Stimulated activated CD4-positive, alpha-beta T cell treated with anti-CD3 and anti-CD28 coated beads, Interleukin-15, amount 100 ng/mL, for 1 hour (primary cell): ENCODE measurements around the gene KMT2A.
"Not testable (repeated sequence)": the region's sequence is repeated elsewhere in the genome, so short reads cannot be mapped to it uniquely, and the experiment has no call there.

Experiments used
- DNase-seq, 2 donors: peaks; one replicate each; pipeline ENCODE4 v3.0.0-alpha.2; 2020; ENCODE audit warnings: low read depth in 1 of 2, low spot score in 1 of 2

The KMT2A gene

DNA sequence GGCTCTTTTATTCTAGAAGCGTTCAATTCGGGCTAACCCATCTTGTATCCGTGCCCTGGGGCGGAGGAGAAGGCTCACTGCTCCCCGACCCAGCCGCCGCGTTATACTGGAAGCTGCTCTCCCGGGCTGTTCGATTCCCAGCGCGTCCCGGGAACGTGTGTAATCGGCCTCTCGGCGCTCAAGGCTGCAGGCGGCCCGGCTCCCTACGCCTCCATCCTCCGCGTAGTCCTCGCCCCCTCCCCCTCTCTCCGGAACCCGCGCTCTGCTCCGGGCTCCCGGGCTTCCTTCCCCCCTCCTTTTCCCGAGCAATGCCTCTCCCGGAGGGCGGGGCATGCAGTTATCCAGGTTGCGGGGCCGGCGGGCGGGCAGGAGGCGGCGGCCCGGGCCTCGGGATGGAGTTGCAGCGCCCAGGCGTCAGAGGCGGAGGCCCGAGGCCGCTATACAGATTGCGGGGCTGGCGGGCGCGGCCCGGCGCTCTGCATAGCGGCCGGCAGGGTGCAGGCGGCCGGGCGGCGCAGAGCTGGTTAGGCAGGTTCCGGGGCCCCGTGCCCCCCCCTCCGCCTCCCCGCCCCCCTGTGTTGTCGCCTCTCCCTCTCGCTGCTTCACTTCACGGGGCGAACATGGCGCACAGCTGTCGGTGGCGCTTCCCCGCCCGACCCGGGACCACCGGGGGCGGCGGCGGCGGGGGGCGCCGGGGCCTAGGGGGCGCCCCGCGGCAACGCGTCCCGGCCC is at the start of gene KMT2A:
TSS of gene KMT2A (plus strand) at position 600 of the 732 bp plus-strand sequence. CDS start at position 621, 21 bp downstream.
- peak; percentile 94 to 95 for DNase-seq

DNA sequence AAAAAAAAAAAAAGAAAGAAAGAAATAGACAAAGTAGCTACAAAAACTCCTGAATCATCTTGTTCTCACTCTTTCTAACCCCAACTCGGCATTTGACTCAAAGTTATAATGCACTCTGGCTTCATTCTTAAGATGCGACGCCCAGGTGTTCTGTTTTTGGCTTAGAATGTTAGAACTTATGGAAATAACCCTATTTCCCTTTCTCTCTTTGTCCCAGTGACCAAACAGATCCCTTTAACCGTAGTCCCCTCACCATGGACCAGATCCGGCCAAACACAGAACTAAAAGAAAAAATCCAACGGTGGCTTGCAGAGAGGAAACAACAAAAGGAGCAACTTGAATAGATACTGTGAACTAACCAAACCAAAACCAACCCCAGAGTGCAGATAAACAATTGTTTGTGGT is 40.2 kb upstream of the KMT2A start:
- DNase-seq = no peak

DNA sequence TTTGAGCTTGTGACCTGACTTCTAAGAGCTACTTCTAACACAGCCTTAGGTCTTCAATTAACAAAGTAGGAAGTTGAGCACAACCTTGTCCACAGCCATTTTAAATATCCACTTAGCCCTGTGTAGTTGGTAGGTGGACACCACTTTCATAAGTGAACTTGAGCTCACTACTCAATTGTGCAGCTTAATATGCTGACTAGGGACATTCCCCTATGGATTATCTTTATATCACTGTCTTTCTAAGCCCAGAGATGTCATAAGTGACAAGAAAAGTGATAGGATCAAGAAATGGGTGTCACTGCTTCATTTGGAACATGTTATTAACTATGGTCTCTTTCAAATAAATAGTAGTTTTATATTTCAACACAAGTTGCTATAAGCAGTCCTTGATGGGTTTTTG is 38.8 kb upstream of the KMT2A start:
- DNase-seq = no peak

DNA sequence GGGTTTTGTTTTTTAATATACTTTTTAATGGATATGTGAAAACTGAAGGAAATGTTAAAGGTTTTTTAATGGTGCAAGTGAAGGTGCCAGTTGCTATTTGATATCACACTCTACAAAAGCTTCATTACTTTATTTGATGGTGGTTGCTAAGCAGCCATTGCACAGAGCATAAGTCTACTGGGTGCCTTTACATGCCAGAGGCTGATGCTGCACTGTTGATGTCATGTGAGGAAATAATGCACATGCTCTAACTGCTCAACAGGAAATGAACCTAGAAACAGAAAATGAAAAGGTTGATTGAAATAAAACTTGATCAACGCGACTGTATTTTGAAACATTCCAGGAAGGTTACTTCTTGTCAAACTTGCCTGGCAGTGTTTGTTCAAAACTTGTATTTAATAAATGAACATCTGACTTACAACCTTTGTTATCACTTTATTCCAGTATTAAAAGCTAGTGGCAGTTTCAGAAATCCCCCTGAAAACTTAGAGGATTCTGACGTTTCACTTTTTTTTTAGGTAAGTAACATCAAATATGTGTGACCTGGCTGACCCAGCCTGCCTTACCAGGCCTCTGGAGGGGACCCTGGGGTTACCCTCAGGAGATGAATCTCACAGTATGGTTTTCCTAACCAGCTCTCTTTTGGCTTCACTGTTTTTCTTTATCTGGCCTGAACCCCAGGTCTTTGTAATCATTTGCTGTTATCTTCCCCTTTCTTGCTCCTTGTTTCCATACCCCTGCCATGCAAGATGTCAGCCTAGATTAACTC is 37.3 kb upstream of the KMT2A start:
- DNase-seq = peak in 1 of 2 donors; percentile 9

DNA sequence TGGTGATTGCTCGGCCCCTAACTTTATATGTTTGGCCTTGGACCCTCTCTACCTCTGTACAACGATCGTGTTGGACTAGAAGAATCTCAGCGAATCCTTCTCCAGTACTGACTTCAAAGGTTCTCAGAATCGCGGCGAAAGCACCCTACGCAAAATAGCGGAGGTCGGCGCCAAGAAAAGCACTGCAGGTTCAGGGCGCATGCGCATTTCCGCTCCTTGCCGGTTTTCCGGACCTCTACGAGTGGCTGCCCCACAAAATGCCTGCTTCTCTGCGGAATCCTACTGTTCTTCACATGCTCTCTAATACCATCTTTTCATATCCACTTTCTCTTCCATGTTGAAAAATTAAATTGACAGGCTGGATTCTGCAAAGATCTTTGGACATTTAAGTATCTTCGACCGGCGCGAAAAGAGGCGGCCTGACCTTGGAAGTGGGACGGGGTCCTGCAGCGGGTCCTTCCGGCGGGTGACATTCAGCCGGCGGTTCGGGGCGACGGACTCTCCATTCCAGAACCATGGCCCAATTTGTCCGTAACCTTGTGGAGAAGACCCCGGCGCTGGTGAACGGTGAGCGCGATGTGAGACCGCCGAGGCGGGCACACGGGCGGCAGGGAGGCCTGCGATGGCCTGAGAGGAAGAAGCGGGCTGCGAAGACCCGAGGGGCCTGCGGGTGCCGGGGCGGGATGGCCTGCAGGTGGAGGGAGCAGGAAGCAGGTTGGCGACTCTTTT is 35.0 kb upstream of the KMT2A start, which contains the start of gene ATP5MG:
TSS of gene ATP5MG (plus strand) at position 456 of the 729 bp plus-strand sequence. CDS start at position 516, 60 bp downstream.
- DNase-seq = peak; percentile 78 to 80

DNA sequence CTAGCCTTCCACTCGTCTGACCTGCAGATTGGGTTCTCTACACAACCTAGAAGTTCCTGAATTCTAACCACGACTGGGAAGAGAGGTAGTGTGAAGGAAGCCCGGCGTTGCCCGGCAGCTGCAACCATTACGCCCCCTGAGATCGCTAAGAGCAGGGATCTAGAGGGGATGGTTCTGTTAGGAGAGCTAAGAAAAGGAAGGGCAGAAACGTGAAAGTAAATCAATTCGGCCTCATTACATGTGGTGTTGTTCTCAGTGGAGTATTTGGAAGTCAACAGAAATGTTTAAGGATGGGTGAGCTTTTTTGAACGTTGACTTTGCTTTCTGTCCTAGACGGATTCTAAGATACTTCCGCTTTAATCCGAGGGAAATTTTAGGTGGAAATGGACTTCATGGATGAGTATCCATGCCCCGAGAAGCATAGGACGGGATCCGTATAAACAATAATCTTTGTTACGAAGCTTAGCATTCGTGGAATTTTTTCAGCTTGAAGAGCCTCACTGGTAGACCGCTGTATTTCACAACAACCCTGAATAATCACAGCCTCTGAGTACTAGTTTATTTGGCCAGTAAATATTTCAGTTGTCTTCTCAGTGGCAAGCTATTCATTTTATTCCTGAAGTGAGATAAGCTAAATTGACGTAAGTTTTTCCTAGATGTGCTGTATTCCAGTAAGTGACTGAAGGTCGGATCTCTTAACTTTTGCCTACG is 34.3 kb upstream of the KMT2A start:
- DNase-seq = no peak

DNA sequence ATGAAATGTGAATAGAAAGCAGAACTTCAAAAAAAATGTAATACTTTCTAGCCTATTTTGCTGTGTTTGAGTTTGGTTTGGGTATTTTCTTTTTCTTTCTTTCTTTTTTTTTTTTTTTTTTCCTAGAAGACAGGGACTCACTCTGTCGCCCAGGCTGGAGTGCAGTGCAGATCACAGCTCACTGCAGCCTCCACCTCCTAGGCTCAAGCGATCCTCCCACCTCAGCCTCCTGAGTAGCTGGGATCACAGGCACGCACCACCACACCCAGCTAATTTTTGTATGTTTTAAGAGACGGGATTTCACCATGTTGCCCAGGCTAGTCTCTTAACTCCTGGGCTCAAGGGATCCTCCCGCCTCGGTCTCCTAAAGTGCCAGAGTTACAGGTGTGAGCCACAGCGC is 33.7 kb upstream of the KMT2A start:
- not testable (repeated sequence) for DNase-seq

DNA sequence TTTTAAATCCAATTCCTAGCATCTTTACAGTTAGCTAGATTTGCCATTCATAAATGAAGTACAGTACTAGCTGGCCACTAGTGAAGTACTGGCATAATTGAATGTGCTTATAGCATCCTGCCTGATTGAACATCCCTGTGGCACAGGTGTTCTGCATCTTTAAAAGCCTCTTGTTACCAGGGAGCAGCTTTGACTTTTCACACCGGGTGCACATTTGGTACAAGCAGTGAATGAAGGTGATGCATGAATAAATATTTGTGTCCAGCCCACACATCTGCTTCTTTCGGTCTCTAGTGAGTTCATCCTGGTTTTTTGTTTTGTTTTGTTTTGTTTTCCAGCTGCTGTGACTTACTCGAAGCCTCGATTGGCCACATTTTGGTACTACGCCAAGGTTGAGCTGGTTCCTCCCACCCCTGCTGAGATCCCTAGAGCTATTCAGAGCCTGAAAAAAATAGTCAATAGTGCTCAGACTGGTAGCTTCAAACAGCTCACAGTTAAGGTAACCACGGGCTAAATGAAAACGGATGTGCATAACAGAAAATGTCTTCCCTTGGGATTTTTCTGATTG is 29.6 kb upstream of the KMT2A start:
- DNase-seq = no peak

DNA sequence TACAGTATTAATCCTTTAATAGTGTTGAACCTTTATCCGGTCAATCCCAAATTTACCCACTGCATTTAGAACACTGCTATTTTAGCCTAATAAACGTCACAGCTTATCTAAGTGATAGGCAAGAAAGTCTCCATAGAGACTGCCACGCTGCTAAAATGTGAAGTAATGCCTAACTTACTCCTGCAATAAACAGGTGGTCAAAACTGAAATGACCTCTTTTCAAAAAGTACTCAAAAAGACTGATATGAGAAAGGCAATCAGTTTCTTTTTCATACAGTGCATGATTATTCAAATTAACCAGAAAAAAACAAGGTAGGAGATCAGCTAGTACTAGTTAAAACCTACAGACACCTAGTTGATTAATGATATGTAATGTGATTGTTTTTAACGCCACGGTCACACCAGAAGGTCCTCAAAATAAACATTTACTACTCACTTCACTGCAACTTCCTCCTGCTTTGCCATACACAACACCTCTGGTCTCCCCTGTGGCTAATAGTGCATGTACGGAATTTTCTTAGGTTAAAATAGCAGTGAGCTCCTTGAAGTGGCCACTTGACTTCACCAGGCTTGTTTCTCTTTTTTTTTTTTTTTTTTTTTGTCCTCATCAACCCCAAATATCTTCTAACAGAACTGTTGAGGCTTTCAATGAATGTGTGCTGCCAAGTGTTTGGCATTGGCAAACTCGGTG is 26.1 kb upstream of the KMT2A start:
- no peak for DNase-seq

DNA sequence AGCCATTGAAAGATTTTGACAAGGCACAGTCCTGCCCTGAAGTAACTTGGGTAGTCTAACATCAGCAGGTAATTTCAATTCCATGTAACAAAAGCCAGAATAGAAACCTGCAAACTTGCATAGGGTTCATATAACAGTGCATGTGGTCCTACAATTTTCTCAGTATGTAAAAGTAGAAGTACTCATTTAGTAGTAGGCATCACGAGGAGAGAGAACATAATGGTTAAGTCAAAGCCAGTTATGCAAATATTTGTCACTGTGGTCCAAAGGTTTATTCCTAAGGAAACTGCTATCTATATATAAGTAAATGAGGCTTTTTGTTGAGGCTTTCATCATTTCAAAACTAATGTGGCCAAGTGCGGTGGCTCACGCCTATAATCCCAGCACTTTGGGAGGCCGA is 24.8 kb upstream of the KMT2A start:
- DNase-seq = no peak

DNA sequence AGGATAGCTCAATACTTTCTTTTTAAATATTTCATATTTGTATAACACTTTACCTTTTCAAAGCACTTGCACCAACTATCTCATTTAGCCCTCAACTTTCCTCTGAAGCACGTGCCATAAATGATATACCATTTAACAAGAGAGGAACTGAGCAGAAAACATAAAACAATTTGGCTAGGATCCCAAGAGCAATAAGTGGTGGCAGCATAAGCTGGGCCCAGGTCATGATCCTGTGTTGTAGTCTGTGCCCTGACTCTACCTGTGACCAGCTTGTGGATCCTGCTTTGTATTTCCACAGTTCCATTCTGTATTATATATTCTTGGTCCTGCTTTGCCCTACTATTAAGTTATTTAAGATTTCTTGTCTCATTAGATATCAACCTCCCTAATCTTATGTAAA is 23.4 kb upstream of the KMT2A start:
- DNase-seq = no peak

DNA sequence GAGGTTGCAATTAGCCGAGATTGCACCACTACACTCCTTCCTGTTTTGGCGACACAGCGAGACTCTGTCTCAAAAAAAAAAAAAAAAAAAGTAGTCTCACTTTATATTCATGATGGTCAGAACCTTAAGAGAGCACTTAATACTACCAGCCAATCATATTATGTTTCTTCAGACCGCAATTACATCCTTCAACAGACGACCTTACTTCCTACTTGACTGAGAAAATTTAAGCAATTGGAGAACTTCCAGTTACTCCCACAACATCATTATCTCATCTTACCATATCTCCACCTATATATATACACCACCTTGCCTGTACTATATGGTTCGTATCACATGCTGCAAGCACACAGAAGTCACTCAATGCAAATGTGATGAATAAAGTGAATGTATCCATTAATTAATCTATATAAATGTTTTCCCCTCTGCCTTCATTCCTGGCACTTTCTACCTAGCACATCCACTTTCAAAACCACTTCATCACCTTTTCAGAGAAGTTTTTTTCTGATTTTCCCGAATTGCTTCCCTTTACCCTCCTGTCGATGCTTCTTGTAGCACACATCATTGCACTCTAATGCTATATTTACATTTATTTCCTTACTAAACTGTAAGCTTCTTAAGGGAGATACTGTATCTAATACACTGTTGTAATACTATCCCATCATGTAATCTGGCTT is 21.1 kb upstream of the KMT2A start:
- no peak for DNase-seq

DNA sequence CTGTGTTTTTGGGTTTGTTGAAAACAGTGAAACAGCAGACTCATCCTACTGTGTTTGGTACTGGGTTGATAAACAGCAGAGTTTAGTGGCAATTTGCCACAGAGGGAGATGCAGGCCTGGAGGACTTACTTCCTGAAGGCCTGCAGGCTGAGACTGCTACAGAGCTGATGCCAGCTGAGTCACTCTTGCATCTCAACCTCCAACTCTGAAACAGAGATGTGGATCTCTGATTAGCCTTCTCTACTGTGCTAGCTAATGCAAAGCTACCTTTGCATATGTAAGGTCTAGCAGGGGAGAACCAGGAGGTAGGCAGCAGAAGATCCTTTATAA is 20.6 kb upstream of the KMT2A start:
- DNase-seq = no peak

DNA sequence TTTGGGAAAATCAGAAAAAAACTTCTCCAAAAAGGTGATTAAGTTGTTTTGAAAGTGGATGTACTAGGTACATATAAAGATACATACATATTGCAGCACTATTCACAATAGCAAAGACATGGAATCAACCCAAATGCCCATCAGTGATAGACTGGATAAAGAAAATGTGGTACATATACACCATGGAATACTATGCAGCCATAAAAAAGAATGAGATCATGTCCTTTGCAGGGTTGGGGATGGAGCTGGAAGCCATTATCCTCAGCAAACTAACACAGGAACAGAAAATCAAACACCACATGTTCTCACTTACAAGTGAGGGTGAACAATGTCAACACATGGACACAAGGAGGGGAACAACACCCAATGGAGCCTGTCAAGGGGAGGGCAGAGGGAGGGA is 19.4 kb upstream of the KMT2A start:
- not testable (repeated sequence) for DNase-seq

DNA sequence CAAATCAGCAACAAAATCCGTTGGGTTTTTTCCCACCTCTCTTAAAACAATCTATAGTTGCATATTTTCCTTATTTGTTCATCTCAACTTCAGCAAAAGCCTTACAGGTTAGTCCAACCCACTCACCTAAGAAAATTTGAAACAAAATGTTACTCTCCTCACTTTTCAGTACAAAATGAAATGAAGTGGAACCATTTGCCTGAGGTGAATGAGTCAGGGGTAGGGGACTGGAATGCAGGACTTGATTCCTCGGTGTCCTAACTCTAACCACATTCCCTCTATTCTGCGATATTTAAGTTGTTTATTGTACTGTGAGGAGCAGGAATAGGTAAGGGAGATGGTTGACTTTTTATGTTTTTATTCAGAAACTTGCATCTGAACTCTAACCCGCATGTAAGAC is 18.5 kb upstream of the KMT2A start:
- no peak for DNase-seq

DNA sequence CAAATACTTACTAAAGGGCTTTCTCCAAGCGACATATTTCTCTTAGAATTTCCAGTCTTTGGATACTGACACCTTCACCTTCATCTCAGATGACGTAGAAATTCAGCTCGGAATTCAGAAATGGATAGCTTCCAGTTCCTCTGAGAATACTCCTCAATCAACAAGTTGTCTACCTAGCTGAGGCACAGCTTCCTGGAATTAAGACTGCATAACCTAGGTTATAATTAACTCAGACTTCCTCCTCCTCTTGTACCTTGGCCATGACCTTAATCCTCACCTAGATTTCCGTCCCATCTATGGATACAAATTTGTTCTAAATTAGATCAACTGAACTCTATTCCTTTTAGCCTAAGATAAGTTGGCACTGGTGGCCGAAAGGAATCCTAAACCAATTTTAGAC is 17.5 kb upstream of the KMT2A start:
- DNase-seq = no peak

DNA sequence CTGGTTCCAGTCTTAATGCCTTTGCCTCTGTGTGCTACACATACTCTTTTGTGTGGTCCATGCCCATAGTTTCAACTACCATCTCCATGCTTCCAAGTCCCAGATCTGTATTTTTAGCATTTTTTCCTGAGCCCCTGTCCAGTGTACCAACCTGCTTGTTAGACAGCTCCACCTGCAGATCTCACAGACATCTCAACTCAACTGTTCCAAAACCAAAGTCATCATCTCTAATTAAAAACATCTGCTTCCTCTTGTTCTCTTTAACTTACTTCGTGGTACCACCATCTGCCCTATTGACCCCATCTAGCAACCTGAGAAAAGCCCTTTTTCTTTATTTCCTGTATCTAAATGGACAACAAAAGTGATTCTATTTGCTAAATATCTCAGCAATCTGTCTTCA is 8.6 kb upstream of the KMT2A start:
- DNase-seq = no peak

DNA sequence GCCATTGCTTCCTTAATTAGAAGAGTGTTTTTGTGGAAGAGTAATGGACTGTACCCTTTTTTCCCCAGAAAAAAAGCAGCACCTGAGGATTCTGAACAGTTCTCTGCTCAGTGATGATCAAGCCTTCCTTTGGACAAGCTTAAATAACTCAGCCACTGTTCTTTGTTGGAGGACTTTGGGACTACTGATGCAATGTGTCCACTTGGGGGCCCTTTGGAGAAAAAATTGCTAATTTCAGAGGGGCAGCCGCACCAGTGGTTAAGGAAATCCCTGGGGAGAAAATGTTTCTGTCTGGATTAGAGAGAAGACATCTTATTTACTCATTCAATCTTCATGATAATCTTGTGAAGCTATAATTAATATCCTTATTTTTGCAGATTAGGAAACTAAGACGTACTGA is 5.3 kb upstream of the KMT2A start:
- no peak for DNase-seq

DNA sequence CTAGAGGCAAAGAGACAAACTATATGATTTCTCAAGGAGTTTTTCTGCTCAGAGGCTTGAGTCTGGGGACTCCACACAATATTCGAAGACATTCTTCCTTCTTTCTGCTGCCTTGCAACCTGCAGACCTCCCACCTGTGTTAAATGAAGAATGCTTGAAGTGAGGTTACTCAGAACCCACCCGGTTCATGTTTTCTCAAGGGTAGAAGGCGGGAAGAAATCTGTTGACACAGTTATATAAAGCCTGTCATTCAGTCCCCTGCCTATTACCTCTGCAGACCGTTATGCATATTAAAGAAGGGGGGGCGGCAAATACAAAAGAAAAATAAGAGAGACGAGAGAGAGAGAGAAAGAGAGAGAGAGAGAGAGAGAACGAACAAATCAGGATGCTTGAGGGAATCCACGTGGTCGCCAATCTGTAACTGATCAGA is 2.2 kb upstream of the KMT2A start:
- DNase-seq = no peak
